A549 (cell line): ENCODE measurements around the gene PSD. TPM values are rescaled to one million over a fixed set of nuclear protein-coding genes. Genes with fewer than 3 reads are reported as not detected.

Experiments used
- polyA plus RNA-seq, 4 experiments: library from polyadenylated mRNA; depleted of rRNA in 3 of 4; stranded (reverse); fragments of >200 nt; fragmentation: RNase III in 1 of 4; extraction: RNeasy Plus Mini Kit Qiagen cat#74134 plus additional on column Dnase treatment in 1 of 4; gene quantifications; 2 replicates in 3 of 4; 3 replicates in 1 of 4; pipeline ENCODE4 v1.2.3, GENCODE V29; 2011 to 2017
- small RNA-seq, 6 experiments: library from RNA; depleted of rRNA; stranded (forward); fragments of <200 nt; gene quantifications; one replicate each; pipeline ENCODE3, GENCODE V24; 2012

Gene PSD
- polyA plus RNA-seq, 2 of the 4 experiments (the other 2 are of a cell fraction) = 0.14 to 0.75 TPM

Small RNAs within 50 kb of the gene (small RNA-seq; reads per million reads assigned to genes)
- 1.4 to 113 (median 78.9) reads per million in 6 experiments for gene MIR146B

Other genes with a start within 250 kb of the PSD start
- 0.53 and 0.86 TPM in 2 replicates for gene ELOVL3, start 192.5 kb downstream of the PSD start, polyA plus RNA-seq (2011; rRNA removed)
- gene ELOVL3, start 192.5 kb downstream of the PSD start, polyA plus RNA-seq (2017; fragmentation: RNase III; extraction: RNeasy Plus Mini Kit Qiagen cat#74134 plus additional on column Dnase treatment) = 0.22 to 0.41 TPM (median 0.30 TPM) in 3 replicates
- gene PITX3, start 177.3 kb downstream of the PSD start, polyA plus RNA-seq (2011; rRNA removed) = not detected in 2 replicates
- 0.09 TPM in 1 of 3 replicates, not detected in the others for gene PITX3, start 177.3 kb downstream of the PSD start, polyA plus RNA-seq (2017; fragmentation: RNase III; extraction: RNeasy Plus Mini Kit Qiagen cat#74134 plus additional on column Dnase treatment)
- 21.3 and 34.7 TPM in 2 replicates for gene GBF1, start 173.3 kb downstream of the PSD start, polyA plus RNA-seq (2011; rRNA removed)
- gene GBF1, start 173.3 kb downstream of the PSD start, polyA plus RNA-seq (2017; fragmentation: RNase III; extraction: RNeasy Plus Mini Kit Qiagen cat#74134 plus additional on column Dnase treatment) = 20.4 to 22.2 TPM (median 22.1 TPM) in 3 replicates
- gene NFKB2, start 23.1 kb downstream of the PSD start, polyA plus RNA-seq (2011; rRNA removed) = 20.5 and 27.6 TPM in 2 replicates
- gene NFKB2, start 23.1 kb downstream of the PSD start, polyA plus RNA-seq (2017; fragmentation: RNase III; extraction: RNeasy Plus Mini Kit Qiagen cat#74134 plus additional on column Dnase treatment) = 35.7 to 63.6 TPM (median 36.6 TPM) in 3 replicates
- gene FBXL15, start 2.1 kb upstream of the PSD start, polyA plus RNA-seq (2011; rRNA removed) = 3.7 and 4.8 TPM in 2 replicates
- gene FBXL15, start 2.1 kb upstream of the PSD start, polyA plus RNA-seq (2017; fragmentation: RNase III; extraction: RNeasy Plus Mini Kit Qiagen cat#74134 plus additional on column Dnase treatment) = 8.7 to 10.4 TPM (median 9.4 TPM) in 3 replicates
- gene CUEDC2, start 13.8 kb upstream of the PSD start, polyA plus RNA-seq (2011; rRNA removed) = 42.5 and 43.7 TPM in 2 replicates
- 52.1 to 69.3 TPM (median 67.4 TPM) in 3 replicates for gene CUEDC2, start 13.8 kb upstream of the PSD start, polyA plus RNA-seq (2017; fragmentation: RNase III; extraction: RNeasy Plus Mini Kit Qiagen cat#74134 plus additional on column Dnase treatment)
- gene C10orf95, start 32.8 kb upstream of the PSD start, polyA plus RNA-seq (2011; rRNA removed) = 0.09 and 0.12 TPM in 2 replicates
- 0.07 to 0.13 TPM (median 0.07 TPM) in 3 replicates for gene C10orf95, start 32.8 kb upstream of the PSD start, polyA plus RNA-seq (2017; fragmentation: RNase III; extraction: RNeasy Plus Mini Kit Qiagen cat#74134 plus additional on column Dnase treatment)
- gene ACTR1A, start 83.9 kb upstream of the PSD start, polyA plus RNA-seq (2011; rRNA removed) = 114 and 135 TPM in 2 replicates
- 81.3 to 86.1 TPM (median 85.8 TPM) in 3 replicates for gene ACTR1A, start 83.9 kb upstream of the PSD start, polyA plus RNA-seq (2017; fragmentation: RNase III; extraction: RNeasy Plus Mini Kit Qiagen cat#74134 plus additional on column Dnase treatment)
- 3.7 and 4.5 TPM in 2 replicates for gene SUFU, start 85.2 kb upstream of the PSD start, polyA plus RNA-seq (2011; rRNA removed)
- gene SUFU, start 85.2 kb upstream of the PSD start, polyA plus RNA-seq (2017; fragmentation: RNase III; extraction: RNeasy Plus Mini Kit Qiagen cat#74134 plus additional on column Dnase treatment) = 4.6 to 5.5 TPM (median 5.4 TPM) in 3 replicates
- 26.6 and 32.5 TPM in 2 replicates for gene TRIM8, start 225.7 kb upstream of the PSD start, polyA plus RNA-seq (2011; rRNA removed)
- gene TRIM8, start 225.7 kb upstream of the PSD start, polyA plus RNA-seq (2017; fragmentation: RNase III; extraction: RNeasy Plus Mini Kit Qiagen cat#74134 plus additional on column Dnase treatment) = 21.1 to 22.8 TPM (median 21.2 TPM) in 3 replicates